Measurements from ENCODE around the gene PLAU.

GRCh38 chr10:73875139-73875475 is 35.8 kb upstream of the PLAU start:
- TF ChIP-seq, protein P1, sequence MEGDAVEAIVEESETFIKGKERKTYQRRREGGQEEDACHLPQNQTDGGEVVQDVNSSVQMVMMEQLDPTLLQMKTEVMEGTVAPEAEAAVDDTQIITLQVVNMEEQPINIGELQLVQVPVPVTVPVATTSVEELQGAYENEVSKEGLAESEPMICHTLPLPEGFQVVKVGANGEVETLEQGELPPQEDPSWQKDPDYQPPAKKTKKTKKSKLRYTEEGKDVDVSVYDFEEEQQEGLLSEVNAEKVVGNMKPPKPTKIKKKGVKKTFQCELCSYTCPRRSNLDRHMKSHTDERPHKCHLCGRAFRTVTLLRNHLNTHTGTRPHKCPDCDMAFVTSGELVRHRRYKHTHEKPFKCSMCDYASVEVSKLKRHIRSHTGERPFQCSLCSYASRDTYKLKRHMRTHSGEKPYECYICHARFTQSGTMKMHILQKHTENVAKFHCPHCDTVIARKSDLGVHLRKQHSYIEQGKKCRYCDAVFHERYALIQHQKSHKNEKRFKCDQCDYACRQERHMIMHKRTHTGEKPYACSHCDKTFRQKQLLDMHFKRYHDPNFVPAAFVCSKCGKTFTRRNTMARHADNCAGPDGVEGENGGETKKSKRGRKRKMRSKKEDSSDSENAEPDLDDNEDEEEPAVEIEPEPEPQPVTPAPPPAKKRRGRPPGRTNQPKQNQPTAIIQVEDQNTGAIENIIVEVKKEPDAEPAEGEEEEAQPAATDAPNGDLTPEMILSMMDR (IDR thresholded peaks at IDR 0.05): no peak
- no peak for TF ChIP-seq POLR2A (IDR thresholded peaks at IDR 0.05)
- TF ChIP-seq POLR2AphosphoS5 (IDR thresholded peaks at IDR 0.05): no peak

Measured in stomach (tissue), 4 donors.